DMS 273 treated with DMSO at 0.1 percent for 48 hours (cell line): ENCODE results near the gene GPAT2.
"Not testable (repeated sequence)": the region's sequence is repeated elsewhere in the genome, so short reads cannot be mapped to it uniquely, and the experiment has no call there.

Source experiments
- DNase-seq: peaks from one replicate; lab custom pipeline; 2025; lab: John Stamatoyannopoulos, UW

GPAT2 gene

GRCh38 chr2:96034792-96035191 lies at the start of gene GPAT2:
Gene GPAT2 (minus strand): TSS chr2:96034916. CDS start chr2:96032359, 2,557 bp downstream.
- not testable (repeated sequence) for DNase-seq

GRCh38 chr2:96083989-96084857 lies 49.5 kb upstream of the GPAT2 start:
- DNase-seq = no peak

- no peak for DNase-seq
These were observed 48.6 kb upstream of the GPAT2 start for GRCh38 chr2:96083064-96083939.

- no peak for DNase-seq
These were observed 47.7 kb upstream of the GPAT2 start for GRCh38 chr2:96082211-96083063.

- DNase-seq = no peak
These were observed 46.3 kb upstream of the GPAT2 start for GRCh38 chr2:96081042-96081441.

GRCh38 chr2:96075199-96075771 lies 40.6 kb upstream of the GPAT2 start:
- DNase-seq = no peak

- no peak for DNase-seq
These were observed 39.4 kb upstream of the GPAT2 start for GRCh38 chr2:96074156-96074555.

GRCh38 chr2:96073170-96073775 lies 38.6 kb upstream of the GPAT2 start:
- DNase-seq = no peak

- no peak for DNase-seq
These were observed 38.0 kb upstream of the GPAT2 start for GRCh38 chr2:96072746-96073145.

- not testable (repeated sequence) for DNase-seq
These were observed 37.3 kb upstream of the GPAT2 start for GRCh38 chr2:96071977-96072491.

- not testable (repeated sequence) for DNase-seq
These were observed 36.6 kb upstream of the GPAT2 start for GRCh38 chr2:96071087-96071976.

GRCh38 chr2:96070351-96070750 lies 35.6 kb upstream of the GPAT2 start:
- DNase-seq = not testable (repeated sequence)

- not testable (repeated sequence) for DNase-seq
These were observed 35.2 kb upstream of the GPAT2 start for GRCh38 chr2:96069878-96070277.

GRCh38 chr2:96067902-96068581 lies 33.3 kb upstream of the GPAT2 start:
- DNase-seq = not testable (repeated sequence)

- DNase-seq = not testable (repeated sequence)
These were observed 32.5 kb upstream of the GPAT2 start for GRCh38 chr2:96067098-96067660.

GRCh38 chr2:96066511-96066910 lies 31.8 kb upstream of the GPAT2 start:
- DNase-seq = not testable (repeated sequence)

- not testable (repeated sequence) for DNase-seq
These were observed 31.2 kb upstream of the GPAT2 start for GRCh38 chr2:96065954-96066353.

- no peak for DNase-seq
These were observed 30.7 kb upstream of the GPAT2 start for GRCh38 chr2:96065381-96065930.
